ENCODE data around the gene CDYL. TPM values are rescaled to one million over a fixed set of nuclear protein-coding genes. Genes with fewer than 3 reads are reported as not detected.

The CDYL gene
- total and polyA plus RNA-seq, 8 donors: 3.4 to 15.3 (median 10.2) TPM

- Histone ChIP-seq H3K27ac (no peak overlapping the region), H3K4me3 (no peak overlapping the region), H3K36me3 (peaks cover 0 to 7% (median 0%) of the 10 kb centered on the region in 3 donors), H3K9me3 (no peaks in the 10 kb centered on the region), H3K4me1 (no peaks in the 10 kb centered on the region), H3K27me3 (no peaks in the 10 kb centered on the region)
- DNase-seq (no peak), ATAC-seq (no peak), FAIRE-seq (no peak)
- TF ChIP-seq, protein P1, sequence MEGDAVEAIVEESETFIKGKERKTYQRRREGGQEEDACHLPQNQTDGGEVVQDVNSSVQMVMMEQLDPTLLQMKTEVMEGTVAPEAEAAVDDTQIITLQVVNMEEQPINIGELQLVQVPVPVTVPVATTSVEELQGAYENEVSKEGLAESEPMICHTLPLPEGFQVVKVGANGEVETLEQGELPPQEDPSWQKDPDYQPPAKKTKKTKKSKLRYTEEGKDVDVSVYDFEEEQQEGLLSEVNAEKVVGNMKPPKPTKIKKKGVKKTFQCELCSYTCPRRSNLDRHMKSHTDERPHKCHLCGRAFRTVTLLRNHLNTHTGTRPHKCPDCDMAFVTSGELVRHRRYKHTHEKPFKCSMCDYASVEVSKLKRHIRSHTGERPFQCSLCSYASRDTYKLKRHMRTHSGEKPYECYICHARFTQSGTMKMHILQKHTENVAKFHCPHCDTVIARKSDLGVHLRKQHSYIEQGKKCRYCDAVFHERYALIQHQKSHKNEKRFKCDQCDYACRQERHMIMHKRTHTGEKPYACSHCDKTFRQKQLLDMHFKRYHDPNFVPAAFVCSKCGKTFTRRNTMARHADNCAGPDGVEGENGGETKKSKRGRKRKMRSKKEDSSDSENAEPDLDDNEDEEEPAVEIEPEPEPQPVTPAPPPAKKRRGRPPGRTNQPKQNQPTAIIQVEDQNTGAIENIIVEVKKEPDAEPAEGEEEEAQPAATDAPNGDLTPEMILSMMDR (IDR thresholded peaks at IDR 0.05): no peak
- intact Hi-C loops (cut with DNase I): no loop called here
- WGBS, 2 donors: 92 to 95% methylated on average over 6 of the region's 6 CpGs
These were observed 114.9 kb downstream of the CDYL start for GRCh38 chr6:4891141-4891540.

- Histone ChIP-seq H3K27ac (no peak overlapping the region), H3K36me3 (peaks cover 0 to 7% (median 0%) of the 10 kb centered on the region in 3 donors), H3K4me3 (no peak overlapping the region), H3K4me1 (no peaks in the 10 kb centered on the region), H3K9me3 (no peaks in the 10 kb centered on the region), H3K27me3 (no peaks in the 10 kb centered on the region)
- TF ChIP-seq, protein P1 (IDR thresholded peaks at IDR 0.05): no peak
- DNase-seq: no peak
- no peak for ATAC-seq
- WGBS, 2 donors: 95% methylated on average over 20 of the region's 20 CpGs
- intact Hi-C loops (cut with DNase I): no loop called here
- FAIRE-seq: no peak
These were observed 116.7 kb downstream of the CDYL start for GRCh38 chr6:4892785-4893485.

DNA sequence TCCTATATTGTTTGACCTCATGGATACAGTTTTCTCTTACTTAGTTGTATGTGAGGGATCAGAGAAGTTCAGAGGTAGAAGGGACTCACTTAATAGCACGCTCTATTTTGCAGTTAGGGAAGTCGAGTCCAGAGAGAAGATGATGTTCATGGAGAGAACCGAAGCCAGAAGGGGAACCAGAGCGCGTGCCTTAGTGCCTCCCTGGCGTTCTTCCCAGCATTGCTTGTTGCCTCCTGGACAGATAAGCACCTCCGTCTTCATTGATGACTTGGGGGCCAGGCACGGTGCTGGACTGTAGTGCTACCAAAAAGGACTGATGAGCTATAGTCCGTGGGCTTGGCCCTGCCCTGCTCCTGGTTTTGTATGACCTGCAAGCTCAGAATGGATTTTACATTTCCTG lies 117.8 kb downstream of the CDYL start:
- TF ChIP-seq, protein P1 (IDR thresholded peaks at IDR 0.05): no peak
- no peak overlapping the region for H3K4me3 ChIP-seq
- no peak overlapping the region for H3K27ac ChIP-seq
- DNase-seq (no peak), ATAC-seq (no peak), FAIRE-seq (no peak)
- H3K36me3 ChIP-seq: peaks cover 0 to 7% (median 0%) of the 10 kb centered on the region in 3 donors
- no peaks in the 10 kb centered on the region for H3K27me3 ChIP-seq
- 91 to 95% methylated on average over 9 of the region's 9 CpGs for WGBS, 2 donors
- no peaks in the 10 kb centered on the region for H3K9me3 ChIP-seq
- no peaks in the 10 kb centered on the region for H3K4me1 ChIP-seq
- intact Hi-C loops (cut with DNase I): no loop called here

- H3K27ac ChIP-seq: no peak overlapping the region
- DNase-seq (no peak), FAIRE-seq (no peak), ATAC-seq (no peak)
- H3K9me3 ChIP-seq: no peaks in the 10 kb centered on the region
- intact Hi-C loops (cut with DNase I): no loop called here
- peaks cover 0 to 7% (median 0%) of the 10 kb centered on the region in 3 donors for H3K36me3 ChIP-seq
- H3K27me3 ChIP-seq: no peaks in the 10 kb centered on the region
- H3K4me1 ChIP-seq: peaks cover 0 to under 1% (median 0%) of the 10 kb centered on the region in 3 donors
- TF ChIP-seq, protein P1 (IDR thresholded peaks at IDR 0.05): no peak
- 84 to 86% methylated on average over 5 of the region's 5 CpGs for WGBS, 2 donors
- no peak overlapping the region for H3K4me3 ChIP-seq
These were observed 119.8 kb downstream of the CDYL start for GRCh38 chr6:4895971-4896370.

DNA sequence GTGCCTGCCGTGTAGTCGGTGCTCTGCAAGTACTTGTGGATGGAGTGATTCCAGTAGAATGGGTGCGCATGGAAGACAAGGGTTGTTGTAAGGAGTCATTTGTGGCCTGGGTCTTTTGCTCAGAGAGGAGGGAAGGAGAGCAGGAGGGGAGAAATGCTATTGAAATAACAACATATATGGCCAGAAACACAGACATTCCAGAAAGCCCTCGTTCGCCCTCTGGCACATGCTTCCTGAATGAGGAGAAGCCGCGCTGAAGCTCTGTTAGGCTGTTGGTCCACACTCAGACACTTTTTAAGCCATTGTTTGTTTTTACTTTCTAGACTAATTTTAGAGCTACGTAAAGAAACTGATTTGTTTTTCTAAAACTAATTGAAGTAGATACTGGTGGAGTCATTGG lies 120.2 kb downstream of the CDYL start:
- no peak for FAIRE-seq
- 93 to 94% methylated on average over 8 of the region's 8 CpGs for WGBS, 2 donors
- intact Hi-C loops (cut with DNase I): no loop called here

More for the DNA sequence above, 120.2 kb downstream of the CDYL start:
- Histone ChIP-seq H3K4me3 (no peak overlapping the region), H3K4me1 (peaks cover 0 to 5% (median 3%) of the 10 kb centered on the region in 3 donors), H3K9me3 (no peaks in the 10 kb centered on the region), H3K36me3 (peaks cover 0 to 7% (median 0%) of the 10 kb centered on the region in 3 donors), H3K27ac (no peak overlapping the region), H3K27me3 (no peaks in the 10 kb centered on the region)
- ATAC-seq (no peak), DNase-seq (no peak)
- TF ChIP-seq, protein P1 (IDR thresholded peaks at IDR 0.05): no peak
